Osteoblast (primary cell): Measurements from ENCODE around the gene UBE2L3. TPM values are rescaled to one million over a fixed set of nuclear protein-coding genes. Genes with fewer than 3 reads are reported as not detected.
"Not testable (repeated sequence)": the region's sequence is repeated elsewhere in the genome, so short reads cannot be mapped to it uniquely, and the experiment has no call there.

Experiments used
- DNase-seq: peaks from one replicate; pipeline ENCODE4 v3.0.0; 2011; ENCODE audit warnings: low spot score, mixed read lengths; ENCODE audit not compliant: insufficient read length; ENCODE audit errors: missing footprints
- H2AFZ ChIP-seq: 2 replicates; pipeline ENCODE4 v1.6.0; 2011; ENCODE audit warnings: mild to moderate bottlenecking, low read length
- H3K27ac ChIP-seq: 2 replicates; pipeline ENCODE4 v1.5.1; 2011; ENCODE audit warnings: mild to moderate bottlenecking, low read depth, low read length, moderate library complexity
- H3K27me3 ChIP-seq: 2 replicates; pipeline ENCODE4 v1.6.0; 2012; ENCODE audit warnings: mild to moderate bottlenecking, control low read depth, inconsistent platforms, low read length, moderate library complexity; ENCODE audit not compliant: insufficient read depth
- H3K36me3 ChIP-seq: 2 replicates; pipeline ENCODE4 v1.5.1; 2011; ENCODE audit warnings: mild to moderate bottlenecking, low read length, control low read depth, moderate library complexity; ENCODE audit not compliant: insufficient read depth
- H3K4me1 ChIP-seq: 2 replicates; pipeline ENCODE4 v1.5.1; 2011; ENCODE audit warnings: mild to moderate bottlenecking, low read length, control low read depth, moderate library complexity; ENCODE audit not compliant: insufficient read depth
- H3K4me2 ChIP-seq: 2 replicates; pipeline ENCODE4 v1.6.0; 2011; ENCODE audit warnings: mild to moderate bottlenecking, low read length; ENCODE audit not compliant: insufficient read depth
- H3K4me3 ChIP-seq: fragments of 200-600 bp; sonication (generic); 3 replicates; pipeline ENCODE4 v1.5.1; 2012; ENCODE audit warnings: mild to moderate bottlenecking, low read length, inconsistent platforms; ENCODE audit not compliant: insufficient read depth
- H3K79me2 ChIP-seq: 2 replicates; pipeline ENCODE4 v1.6.0; 2012; ENCODE audit warnings: mild to moderate bottlenecking, low read length, control low read depth, inconsistent platforms; ENCODE audit not compliant: insufficient read depth
- H3K9me3 ChIP-seq: 2 replicates; pipeline ENCODE4 v1.5.1; 2011; ENCODE audit warnings: low read depth, low read length, control low read depth
- H4K20me1 ChIP-seq: 2 replicates; pipeline ENCODE4 v1.6.0; 2012; ENCODE audit warnings: mild to moderate bottlenecking, low read length, control low read depth; ENCODE audit not compliant: insufficient read depth
- CTCF ChIP-seq: IDR thresholded peaks from 2 replicates; pipeline ENCODE4 v1.5.1; 2011; ENCODE audit warnings: mild to moderate bottlenecking, low read depth, low read length, moderate library complexity; ENCODE audit errors: extremely low read depth
- total RNA-seq: library from RNA; depleted of rRNA; stranded (reverse); fragments of >200 nt; gene quantifications from 2 replicates; pipeline ENCODE4 v1.2.3, GENCODE V29; 2012

The UBE2L3 gene
- total RNA-seq, 1 donor, result 40.2 TPM

GRCh38 chr22:21605887-21606564 is 38.5 kb downstream of the UBE2L3 start:
- Histone ChIP-seq H3K27ac (no peak overlapping the region), H3K4me2 (no peak overlapping the region)
- no peak for TF ChIP-seq CTCF

GRCh38 chr22:21606775-21607174 is 39.3 kb downstream of the UBE2L3 start:
- no peak for TF ChIP-seq CTCF
- H3K4me3 ChIP-seq, result no peak overlapping the region
- peaks cover 95% of the 10 kb centered on the region for H3K79me2 ChIP-seq
- H3K4me2 ChIP-seq, result no peak overlapping the region
- H3K27me3 ChIP-seq, result no peaks in the 10 kb centered on the region
- no peaks in the 10 kb centered on the region for H3K4me1 ChIP-seq
- H3K27ac ChIP-seq, result no peak overlapping the region
- H3K36me3 ChIP-seq, result peaks cover 25% of the 10 kb centered on the region
- no peak overlapping the region for H2AFZ ChIP-seq
- H4K20me1 ChIP-seq, result peaks cover 71% of the 10 kb centered on the region
- DNase-seq, result no peak
- H3K9me3 ChIP-seq, result no peaks in the 10 kb centered on the region

More at GRCh38 chr22:21605887-21606564, 38.5 kb downstream of the UBE2L3 start:
- Histone ChIP-seq H2AFZ (no peak overlapping the region), H3K9me3 (no peaks in the 10 kb centered on the region), H3K27me3 (no peaks in the 10 kb centered on the region), H3K4me3 (no peak overlapping the region), H3K36me3 (peaks cover 19% of the 10 kb centered on the region), H3K4me1 (no peaks in the 10 kb centered on the region), H4K20me1 (peaks cover 69% of the 10 kb centered on the region), H3K79me2 (peaks cover 94% of the 10 kb centered on the region)
- DNase-seq, result no peak

- H3K4me2 ChIP-seq, H2AFZ ChIP-seq, H3K9me3 ChIP-seq, H3K4me1 ChIP-seq, H3K27ac ChIP-seq, H3K27me3 ChIP-seq, DNase-seq, H3K4me3 ChIP-seq: not testable (repeated sequence)
- Histone ChIP-seq H3K36me3 (peaks cover 45% of the 10 kb centered on the region), H3K79me2 (peaks cover 95% of the 10 kb centered on the region), H4K20me1 (peaks cover 78% of the 10 kb centered on the region)
These were observed 42.1 kb downstream of the UBE2L3 start for GRCh38 chr22:21609556-21610157.

- TF ChIP-seq CTCF, result no peak
- peaks cover 43% of the 10 kb centered on the region for H3K36me3 ChIP-seq
- H3K27me3 ChIP-seq, result no peaks in the 10 kb centered on the region
- H3K4me1 ChIP-seq, result no peaks in the 10 kb centered on the region
- no peak overlapping the region for H3K4me2 ChIP-seq
- H3K4me3 ChIP-seq, result no peak overlapping the region
- H3K9me3 ChIP-seq, result no peaks in the 10 kb centered on the region
- H3K79me2 ChIP-seq, result peaks cover 92% of the 10 kb centered on the region
- H2AFZ ChIP-seq, result no peak overlapping the region
- no peak for DNase-seq
- peaks cover 69% of the 10 kb centered on the region for H4K20me1 ChIP-seq
- H3K27ac ChIP-seq, result no peak overlapping the region
These were observed 43.9 kb downstream of the UBE2L3 start for GRCh38 chr22:21611210-21611977.
